Psoas muscle (tissue), 8 donors: Measurements from ENCODE around the gene SH3BGRL2. TPM values are rescaled to one million over a fixed set of nuclear protein-coding genes. Genes with fewer than 3 reads are reported as not detected.

Experiments used
- ATAC-seq, 4 donors: fragments of 200-7000 bp; cut with Tn5 transposase; one replicate each; pipeline ENCODE4 v1.9.1; 2020; ENCODE audit warnings: moderate library complexity in 3 of 4, mild to moderate bottlenecking in 2 of 4
- DNase-seq, 2 donors: peaks; one replicate each; pipeline ENCODE4 v3.0.0-alpha.2; 2020
- H3K27ac ChIP-seq: fragments of 200-600 bp; one replicate; pipeline ENCODE4 v1.8.0; 2022
- H3K27me3 ChIP-seq, 3 donors: fragments of 200-600 bp in 1 of 3; one replicate each; pipeline versions ENCODE4 v1.6.1 to v1.8.0; 2013 to 2022; ENCODE audit warnings: low read length in 2 of 3, mild to moderate bottlenecking in 2 of 3, moderate library complexity in 1 of 3; ENCODE audit not compliant: insufficient read depth in 3 of 3
- H3K36me3 ChIP-seq, 2 donors: fragments of 200-600 bp in 1 of 2; one replicate each; pipeline versions ENCODE4 v1.6.1 to v1.8.0; 2013 to 2022; ENCODE audit warnings: low read depth in 1 of 2, mild to moderate bottlenecking in 1 of 2, moderate library complexity in 1 of 2; ENCODE audit not compliant: insufficient read depth in 1 of 2
- H3K4me1 ChIP-seq: fragments of 200-600 bp; one replicate; pipeline ENCODE4 v1.8.0; 2022
- H3K4me3 ChIP-seq: fragments of 200-600 bp; one replicate; pipeline ENCODE4 v1.8.0; 2022; ENCODE audit warnings: mild to moderate bottlenecking
- H3K9me3 ChIP-seq: fragments of 200-600 bp; one replicate; pipeline ENCODE4 v1.8.0; 2022
- CTCF ChIP-seq: fragments of 200-600 bp; IDR thresholded peaks from one replicate; pipeline ENCODE4 v1.8.0; 2022; ENCODE audit warnings: antibody characterized with exemption
- WGBS, 3 donors: extraction: QIAGEN DNeasy Blood & Tissue Kit; methylation state at CpG; one replicate each; pipeline versions ENCODE4 v1.1.6 to v1.1.7; 2013; 5-methylcytosine and 5-hydroxymethylcytosine counted together
- intact Hi-C, 2 donors: fragments of 100-400 bp; cut with DNase I; formaldehyde crosslinking; loops; one replicate each; pipeline versions ENCODE4 v1.11.0 to v1.14.2; 2022
- polyA plus RNA-seq, 3 donors: library from polyadenylated mRNA; stranded (reverse); fragments of 200-250 nt; gene quantifications; one replicate each; pipeline ENCODE4 v1.2.3, GENCODE V29; 2013
- total RNA-seq, 4 donors: library from RNA; stranded (reverse); fragmentation: NEBNext Ultra II Directional in 2 of 4; extraction: Animal tissue kit (Norgen Biotek cat#: 25700) in 2 of 4; gene quantifications; one replicate each; pipeline versions ENCODE4 v1.2.1 to v1.2.4, GENCODE V29; 2021 to 2023
- donor health status: healthy with polysubstance abuse.
- donor health status: DM: no; HTN: no; CAD: no; lungs with moderate emphysema.
- donor health status: Bipolar disorder and iron deficiency.
- donor health status: healthy.
- donor health status: DM: yes; HTN: yes; CAD: no.
- donor health status: DM: no; HTN: no; CAD: no.
- donor health status: DM: no; HTN: no; CAD: no.
- donor health status: DM: yes; HTN: yes; CAD: no.

The SH3BGRL2 gene
- total and polyA plus RNA-seq, 7 donors, result 3.5 to 9.7 (median 4.3) TPM

- Histone ChIP-seq H3K27me3 (no peaks in the 10 kb centered on the region), H3K36me3 (no peaks in the 10 kb centered on the region), H3K27ac (no peak overlapping the region), H3K4me3 (no peak overlapping the region), H3K9me3 (no peaks in the 10 kb centered on the region), H3K4me1 (peaks cover 1% of the 10 kb centered on the region)
- no peak for ATAC-seq
- WGBS, 3 donors, result 75 to 83% (median 78%) methylated on average over 3 of the region's 3 CpGs
- TF ChIP-seq CTCF, result no peak
- no peak for DNase-seq
- intact Hi-C loops, result no loop called here
These were observed 30.1 kb upstream of the SH3BGRL2 start for GRCh38 chr6:79600812-79601609.

- no peaks in the 10 kb centered on the region for H3K27me3 ChIP-seq
- H3K27ac ChIP-seq, result no peak overlapping the region
- H3K4me3 ChIP-seq, result no peak overlapping the region
- intact Hi-C loops, result no loop called here
- no peaks in the 10 kb centered on the region for H3K36me3 ChIP-seq
- ATAC-seq (no peak), DNase-seq (no peak)
- H3K9me3 ChIP-seq, result no peaks in the 10 kb centered on the region
- H3K4me1 ChIP-seq, result peaks cover 3% of the 10 kb centered on the region
- no peak for TF ChIP-seq CTCF
These were observed 28.3 kb upstream of the SH3BGRL2 start for GRCh38 chr6:79602859-79603258.

- Histone ChIP-seq H3K36me3 (no peaks in the 10 kb centered on the region), H3K9me3 (no peaks in the 10 kb centered on the region), H3K27me3 (no peaks in the 10 kb centered on the region), H3K27ac (no peak overlapping the region), H3K4me1 (peaks cover 3% of the 10 kb centered on the region), H3K4me3 (no peak overlapping the region)
- DNase-seq (no peak), ATAC-seq (no peak)
- intact Hi-C loops, result no loop called here
- 90 to 95% (median 91%) methylated on average over 4 of the region's 4 CpGs for WGBS, 3 donors
- TF ChIP-seq CTCF, result no peak
These were observed 26.5 kb upstream of the SH3BGRL2 start for GRCh38 chr6:79604583-79605037.

- Histone ChIP-seq H3K4me1 (peaks cover 3% of the 10 kb centered on the region), H3K27me3 (no peaks in the 10 kb centered on the region), H3K4me3 (no peak overlapping the region), H3K27ac (no peak overlapping the region), H3K9me3 (no peaks in the 10 kb centered on the region), H3K36me3 (no peaks in the 10 kb centered on the region)
- WGBS, 3 donors, result 89 to 93% (median 91%) methylated on average over 3 of the region's 3 CpGs
- DNase-seq (no peak), ATAC-seq (no peak)
- intact Hi-C loops, result no loop called here
- TF ChIP-seq CTCF, result no peak
These were observed 26.1 kb upstream of the SH3BGRL2 start for GRCh38 chr6:79605061-79605460.
